Ishikawa (cell line): ENCODE measurements around the gene BNIP1.

Source experiments
- CEBPB ChIP-seq: IDR thresholded peaks from 2 replicates; pipeline ENCODE4 v1.6.1; 2012
- EP300 ChIP-seq: IDR thresholded peaks from 2 replicates; pipeline ENCODE4 v1.6.1; 2012; ENCODE audit warnings: borderline replicate concordance
- FOXM1 ChIP-seq: IDR thresholded peaks from 2 replicates; pipeline ENCODE4 v1.6.1; 2012; ENCODE audit warnings: low read depth, borderline replicate concordance
- RAD21 ChIP-seq: IDR thresholded peaks from 2 replicates; pipeline ENCODE4 v1.6.1; 2012; ENCODE audit warnings: low read depth
- TAF1 ChIP-seq: IDR thresholded peaks from 2 replicates; pipeline ENCODE4 v1.6.1; 2012; ENCODE audit warnings: low read depth, mild to moderate bottlenecking
- YY1 ChIP-seq: IDR thresholded peaks from 2 replicates; pipeline ENCODE4 v1.6.1; 2012; ENCODE audit warnings: low read depth
- ZBTB7A ChIP-seq: IDR thresholded peaks from 2 replicates; pipeline ENCODE4 v1.6.1; 2012; ENCODE audit warnings: low read depth
- TF ChIP-seq, protein P1 (sequence below): IDR thresholded peaks from 2 replicates; pipeline ENCODE4 v1.6.1; 2012

DNA sequence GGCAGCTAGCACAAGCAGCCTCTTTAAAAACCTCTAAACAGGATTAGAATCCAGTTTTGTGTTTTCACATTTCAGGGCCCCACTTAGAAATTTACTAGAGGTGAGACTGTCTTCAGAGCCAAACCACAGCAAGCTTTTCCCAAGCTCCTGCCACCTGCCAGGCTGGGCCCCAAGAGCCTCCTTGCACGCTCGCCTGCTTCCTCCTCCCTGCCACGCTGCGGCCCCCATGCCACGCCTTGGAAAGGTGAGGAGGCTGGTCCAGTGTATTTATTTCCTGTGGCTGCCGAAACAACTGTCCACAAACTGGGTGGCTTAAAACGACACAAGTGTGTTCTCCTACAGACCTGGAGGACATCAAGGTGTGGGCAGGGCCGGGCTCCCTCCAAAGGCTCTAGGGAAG lies 47.2 kb downstream of the BNIP1 start:
- no peak for TF ChIP-seq TAF1
- TF ChIP-seq FOXM1 = no peak
- TF ChIP-seq, protein P1, sequence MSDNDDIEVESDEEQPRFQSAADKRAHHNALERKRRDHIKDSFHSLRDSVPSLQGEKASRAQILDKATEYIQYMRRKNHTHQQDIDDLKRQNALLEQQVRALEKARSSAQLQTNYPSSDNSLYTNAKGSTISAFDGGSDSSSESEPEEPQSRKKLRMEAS = no peak
- no peak for TF ChIP-seq EP300
- TF ChIP-seq RAD21 = no peak
- no peak for TF ChIP-seq ZBTB7A
- TF ChIP-seq YY1 = no peak
- TF ChIP-seq CEBPB = no peak
